Fibroblast of villous mesenchyme (primary cell): Measurements from ENCODE around the gene TPSG1. TPM values are rescaled to one million over a fixed set of nuclear protein-coding genes. Genes with fewer than 3 reads are reported as not detected.
A peak's percentile ranks its signal among the peaks of the same experiment; 100 is the strongest.
"Not testable (repeated sequence)": the region's sequence is repeated elsewhere in the genome, so short reads cannot be mapped to it uniquely, and the experiment has no call there.

ENCODE experiments used
- DNase-seq: peaks from one replicate; pipeline ENCODE4 v3.0.0-alpha.2; 2010; ENCODE audit warnings: low read depth
- H3K4me3 ChIP-seq: 2 replicates; pipeline ENCODE4 v1.5.1; 2011; ENCODE audit warnings: low read depth, mild to moderate bottlenecking, low read length
- total RNA-seq: library from RNA; depleted of rRNA; stranded (reverse); fragments of >200 nt; gene quantifications from 2 replicates; pipeline ENCODE4 v1.2.3, GENCODE V29; 2012
- TF ChIP-seq, protein P1 (sequence below): IDR thresholded peaks from 2 replicates; pipeline ENCODE4 v1.5.1; 2012; ENCODE audit warnings: low read depth, mild to moderate bottlenecking, low read length; ENCODE audit not compliant: insufficient read depth

Gene TPSG1
- total RNA-seq, 1 donor, result not detected

DNA sequence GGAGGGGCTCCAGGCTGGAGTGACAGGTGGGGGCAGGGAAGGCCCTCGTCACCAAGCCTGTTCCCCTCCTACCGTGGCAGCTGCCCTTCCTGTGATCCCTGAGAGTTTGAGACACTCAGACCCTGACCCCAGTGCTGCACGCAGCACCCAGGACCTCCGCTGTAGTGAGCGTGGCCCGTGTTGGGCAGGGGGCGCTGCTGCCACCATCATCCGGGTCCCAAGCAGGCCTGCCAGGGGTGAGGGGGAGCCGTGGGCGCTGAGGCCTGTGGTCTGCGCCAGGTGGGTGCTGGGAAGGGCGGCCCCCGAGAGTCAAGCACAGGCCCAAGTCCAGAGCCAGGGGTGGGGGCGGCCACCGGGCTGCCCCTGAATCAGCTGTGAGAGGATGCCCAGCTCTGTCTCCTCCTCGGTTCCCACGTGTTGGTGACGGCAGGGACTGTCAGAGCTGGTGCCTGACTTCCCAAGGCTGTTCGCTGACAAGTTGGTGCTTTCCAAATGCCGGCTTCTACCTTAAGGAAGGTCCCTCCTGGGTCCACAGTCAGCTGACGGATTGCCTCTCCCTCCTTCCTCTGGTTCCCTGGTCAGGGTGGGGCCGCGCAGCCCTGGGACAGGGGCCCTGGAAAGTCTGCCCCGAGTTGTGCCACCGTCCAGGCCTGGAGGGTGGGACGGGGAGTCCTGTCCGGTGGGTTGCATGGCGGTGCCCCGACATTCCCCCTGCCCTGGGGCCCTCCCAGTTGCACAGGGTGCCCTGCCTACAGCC is 31.1 kb downstream of the TPSG1 start:
- TF ChIP-seq, protein P1, sequence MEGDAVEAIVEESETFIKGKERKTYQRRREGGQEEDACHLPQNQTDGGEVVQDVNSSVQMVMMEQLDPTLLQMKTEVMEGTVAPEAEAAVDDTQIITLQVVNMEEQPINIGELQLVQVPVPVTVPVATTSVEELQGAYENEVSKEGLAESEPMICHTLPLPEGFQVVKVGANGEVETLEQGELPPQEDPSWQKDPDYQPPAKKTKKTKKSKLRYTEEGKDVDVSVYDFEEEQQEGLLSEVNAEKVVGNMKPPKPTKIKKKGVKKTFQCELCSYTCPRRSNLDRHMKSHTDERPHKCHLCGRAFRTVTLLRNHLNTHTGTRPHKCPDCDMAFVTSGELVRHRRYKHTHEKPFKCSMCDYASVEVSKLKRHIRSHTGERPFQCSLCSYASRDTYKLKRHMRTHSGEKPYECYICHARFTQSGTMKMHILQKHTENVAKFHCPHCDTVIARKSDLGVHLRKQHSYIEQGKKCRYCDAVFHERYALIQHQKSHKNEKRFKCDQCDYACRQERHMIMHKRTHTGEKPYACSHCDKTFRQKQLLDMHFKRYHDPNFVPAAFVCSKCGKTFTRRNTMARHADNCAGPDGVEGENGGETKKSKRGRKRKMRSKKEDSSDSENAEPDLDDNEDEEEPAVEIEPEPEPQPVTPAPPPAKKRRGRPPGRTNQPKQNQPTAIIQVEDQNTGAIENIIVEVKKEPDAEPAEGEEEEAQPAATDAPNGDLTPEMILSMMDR, result no peak
- no peak for DNase-seq
- no peak overlapping the region for H3K4me3 ChIP-seq

DNA sequence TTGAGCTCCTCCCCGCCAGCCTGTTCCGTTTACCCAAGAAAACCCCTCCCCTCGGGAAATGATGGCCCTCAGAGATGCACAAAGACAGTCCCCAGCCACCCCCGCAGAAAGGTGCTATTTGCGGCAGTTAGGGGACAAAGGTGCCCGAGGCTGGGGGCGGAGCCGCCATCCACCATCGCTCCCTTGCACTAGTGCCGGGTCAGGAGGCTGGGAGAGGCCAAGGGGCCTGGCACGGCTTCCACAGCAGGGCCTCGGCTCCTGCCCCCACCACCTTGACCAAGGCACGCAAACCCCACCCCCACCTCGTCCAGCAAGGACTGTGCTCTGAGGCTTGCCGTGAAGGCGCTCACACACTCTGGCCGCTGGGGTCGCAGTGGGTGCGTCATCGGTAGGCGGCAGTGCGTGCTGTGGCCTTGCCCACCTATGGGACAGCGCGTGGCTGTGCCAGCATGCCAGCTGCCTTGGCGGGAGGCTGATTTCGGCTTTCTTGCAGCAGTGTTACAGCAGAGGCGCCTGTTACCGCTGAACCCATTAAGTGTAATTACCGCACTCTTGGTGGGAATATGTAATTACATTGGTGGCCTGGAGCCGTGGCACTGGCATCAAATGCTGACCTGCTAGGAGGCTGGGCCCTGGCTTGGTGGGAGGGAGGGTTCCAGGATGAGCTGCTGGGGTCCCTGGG is 31.8 kb downstream of the TPSG1 start:
- TF ChIP-seq, protein P1, result no peak
- DNase-seq, result no peak
- H3K4me3 ChIP-seq, result no peak overlapping the region

DNA sequence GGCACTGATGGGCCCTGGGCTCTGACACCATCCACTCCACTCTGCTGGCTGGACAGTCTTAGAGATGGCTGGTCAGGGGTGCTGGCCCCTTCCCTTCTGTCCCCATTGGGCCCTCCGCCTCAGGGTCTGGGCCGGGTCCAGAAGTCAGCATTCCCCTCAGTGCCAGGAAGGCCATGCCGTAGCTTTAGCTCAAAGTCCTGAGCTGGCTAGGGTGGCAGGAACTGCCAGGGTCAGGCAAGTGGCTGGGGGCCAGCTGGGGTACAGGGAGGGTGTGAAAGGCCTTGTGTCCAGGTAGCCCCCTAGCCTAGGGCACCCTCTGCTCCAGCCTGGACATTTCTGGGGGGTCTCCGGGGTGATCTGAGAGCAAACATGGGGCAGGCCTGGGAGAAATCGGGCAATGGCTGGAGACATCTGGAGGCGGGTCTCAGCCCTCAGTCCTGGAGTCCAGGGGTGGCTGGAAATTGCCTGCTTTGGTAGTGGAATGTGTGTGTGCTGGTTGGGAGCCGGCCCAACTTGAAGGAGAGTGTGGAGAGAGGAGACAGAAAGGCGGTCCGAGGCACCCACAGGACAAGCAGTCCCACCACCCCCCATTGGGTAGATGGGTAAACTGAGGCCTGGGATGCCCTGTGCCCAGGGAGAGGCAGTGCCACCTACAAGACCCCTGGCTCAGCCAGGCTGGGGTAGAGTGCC is 32.5 kb downstream of the TPSG1 start:
- no peak overlapping the region for H3K4me3 ChIP-seq
- TF ChIP-seq, protein P1, result no peak
- no peak for DNase-seq

DNA sequence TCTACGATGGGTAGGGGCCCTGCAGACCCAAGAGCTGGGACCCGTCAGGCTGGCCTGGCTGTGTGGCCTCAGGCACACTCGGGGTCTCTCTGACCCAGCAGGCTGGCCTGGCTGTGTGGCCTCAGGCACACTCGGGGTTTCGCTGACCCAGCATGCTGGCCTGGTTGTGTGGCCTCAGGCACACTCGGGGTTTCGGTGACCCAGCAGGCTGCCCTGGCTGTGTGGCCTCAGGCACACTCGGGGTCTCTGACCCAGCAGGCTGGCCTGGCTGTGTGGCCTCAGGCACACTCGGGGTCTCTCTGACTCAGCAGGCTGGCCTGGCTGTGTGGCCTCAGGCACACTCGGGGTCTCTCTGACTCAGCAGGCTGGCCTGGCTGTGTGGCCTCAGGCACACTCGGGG is 34.3 kb downstream of the TPSG1 start:
- H3K4me3 ChIP-seq, DNase-seq: not testable (repeated sequence)

DNA sequence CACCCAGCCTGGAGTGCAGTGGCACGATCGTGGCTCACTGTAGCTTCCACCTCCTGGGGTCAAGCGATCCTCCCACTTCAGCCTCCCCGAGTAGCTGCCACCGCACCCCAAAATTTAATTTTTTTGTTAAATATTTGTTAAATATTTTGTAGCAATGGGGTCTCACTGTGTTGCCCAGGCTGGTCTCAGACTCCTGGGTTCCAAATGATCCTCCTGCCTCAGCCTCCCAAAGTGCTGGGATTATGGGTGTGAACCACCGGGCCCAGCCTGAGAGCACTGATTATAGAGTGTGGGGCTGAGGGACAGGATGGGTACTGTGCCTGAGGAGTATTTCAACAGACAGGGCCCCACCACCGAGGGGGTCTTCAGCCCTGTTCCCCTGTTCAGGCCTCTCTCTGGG is 35.6 kb downstream of the TPSG1 start:
- H3K4me3 ChIP-seq, result no peak overlapping the region
- TF ChIP-seq, protein P1, result no peak
- no peak for DNase-seq

DNA sequence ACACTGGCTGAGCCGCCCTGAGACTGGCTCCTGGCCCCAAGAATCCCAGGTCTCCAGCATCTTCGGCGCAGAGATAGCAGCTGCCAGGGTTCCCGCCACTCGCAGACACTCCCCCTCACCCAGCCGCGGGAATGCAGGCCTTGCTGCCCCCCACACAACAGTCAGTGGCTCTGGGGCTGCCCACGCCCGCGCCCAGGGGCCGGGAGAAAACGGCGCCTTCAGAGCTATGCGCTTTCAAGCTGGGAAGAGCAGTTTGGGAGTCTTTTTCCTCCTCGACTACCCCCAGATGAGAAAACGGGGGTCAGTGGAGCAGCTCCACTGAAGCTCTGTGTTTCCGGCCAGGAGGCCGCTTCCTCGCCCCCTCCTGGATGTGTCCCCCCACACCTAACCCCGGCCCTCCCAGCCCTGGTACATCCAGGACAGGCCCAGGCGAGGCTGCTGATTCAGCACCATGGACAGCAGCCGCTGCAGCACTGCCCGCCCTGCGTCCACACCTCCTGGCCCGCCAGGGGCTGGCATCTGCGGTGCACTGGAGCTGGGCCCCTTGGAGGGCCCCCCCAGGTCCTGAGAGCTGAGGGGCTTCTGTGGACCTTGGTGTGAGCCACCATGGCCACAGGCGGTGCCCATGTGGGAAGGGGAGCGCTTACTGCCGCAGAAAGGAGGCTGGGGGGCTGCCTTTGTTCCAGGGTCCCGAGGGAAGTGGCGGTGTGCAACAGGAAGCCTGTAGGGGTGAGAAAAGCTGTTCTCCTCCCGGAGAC is 36.5 kb downstream of the TPSG1 start:
- no peak overlapping the region for H3K4me3 ChIP-seq
- peak; percentile 29 for DNase-seq
- TF ChIP-seq, protein P1, result no peak

DNA sequence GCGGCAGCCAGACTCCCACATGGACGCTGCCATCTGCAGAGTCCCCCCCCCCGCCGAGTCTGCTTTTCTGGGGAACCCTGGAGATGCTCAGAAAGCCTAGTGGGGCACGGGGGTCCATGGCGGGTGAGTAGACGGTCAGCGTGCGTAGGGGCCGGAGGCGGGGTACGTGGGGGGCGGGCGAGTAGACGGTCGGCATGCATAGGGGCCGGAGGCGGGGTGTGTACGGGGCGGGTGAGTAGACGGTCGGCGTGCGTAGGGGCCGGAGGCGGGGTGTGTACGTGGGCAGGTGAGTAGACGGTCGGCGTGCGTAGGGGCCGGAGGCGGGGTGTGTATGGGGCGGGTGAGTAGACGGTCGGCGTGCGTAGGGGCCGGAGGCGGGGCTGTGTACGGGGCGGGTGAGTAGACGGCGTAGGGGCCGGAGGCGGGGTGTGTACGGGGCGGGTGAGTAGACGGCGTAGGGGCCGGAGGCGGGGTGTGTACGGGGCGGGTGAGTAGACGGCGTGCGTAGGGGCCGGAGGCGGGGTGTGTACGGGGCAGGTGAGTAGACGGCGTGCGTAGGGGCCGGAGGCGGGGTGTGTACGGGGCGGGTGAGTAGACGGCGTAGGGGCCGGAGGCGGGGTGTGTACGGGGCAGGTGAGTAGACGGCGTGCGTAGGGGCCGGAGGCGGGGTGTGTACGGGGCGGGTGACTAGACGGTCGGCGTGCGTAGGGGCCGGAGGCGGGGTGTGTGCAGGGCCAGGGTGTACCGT is 39.4 kb downstream of the TPSG1 start:
- DNase-seq, result not testable (repeated sequence)

More for the DNA sequence above, 39.4 kb downstream of the TPSG1 start:
- not testable (repeated sequence) for H3K4me3 ChIP-seq
